ENCODE data around the gene DRD4. TPM values are rescaled to one million over a fixed set of nuclear protein-coding genes. Genes with fewer than 3 reads are reported as not detected.

DRD4 gene
- total and polyA plus RNA-seq, 2 experiments from 2014 or later: 1.1 TPM; not detected in 1

- H3K27me3 ChIP-seq: peaks cover 40% of the 10 kb centered on the region
- H3K9me3 ChIP-seq (ENCODE audit: low read depth): no peaks in the 10 kb centered on the region
- no peaks in the 10 kb centered on the region for H3K36me3 ChIP-seq (replicated peaks; ENCODE audit: insufficient read depth, low read depth)
- H4K20me1 ChIP-seq (ENCODE audit: insufficient read depth, poor library complexity, severe bottlenecking): peaks cover 40% of the 10 kb centered on the region
- no peaks in the 10 kb centered on the region for H3K79me2 ChIP-seq
- no peak overlapping the region for H3K27ac ChIP-seq
- H3K4me2 ChIP-seq: no peak overlapping the region
- no peak overlapping the region for H3K4me3 ChIP-seq
- TF ChIP-seq EZH2phosphoT487 (IDR thresholded peaks at IDR 0.05; ENCODE audit: low read depth, severe bottlenecking, unreplicated experiment): no peak
- no peak for TF ChIP-seq CTCF (IDR thresholded peaks at IDR 0.05; ENCODE audit: poor library complexity)
- TF ChIP-seq EZH2 (IDR thresholded peaks at IDR 0.05; ENCODE audit: borderline replicate concordance): no peak
- H3K9me2 ChIP-seq (replicated peaks; ENCODE audit: insufficient read depth): no peaks in the 10 kb centered on the region
- H2AFZ ChIP-seq: no peak overlapping the region
- 69% methylated on average over 22 of the region's 22 CpGs for WGBS (ENCODE audit: low lambda C conversion rate, missing lambda C conversion rate)
- DNase-seq (ENCODE audit: low spot score): peak; percentile 13
- H3K4me1 ChIP-seq (ENCODE audit: insufficient read depth): peaks cover 22% of the 10 kb centered on the region
Measured at GRCh38 chr11:635945-636510, 1.0 kb upstream of the DRD4 start.

- H2AFZ ChIP-seq: no peak overlapping the region
- H4K20me1 ChIP-seq (ENCODE audit: insufficient read depth, poor library complexity, severe bottlenecking): peaks cover 43% of the 10 kb centered on the region
- no CpG with 5 or more reads among the region's 34 CpGs for WGBS (ENCODE audit: low lambda C conversion rate, missing lambda C conversion rate)
- H3K4me1 ChIP-seq (ENCODE audit: insufficient read depth): peaks cover 22% of the 10 kb centered on the region
- no peak for DNase-seq (ENCODE audit: low spot score)
- H3K36me3 ChIP-seq (replicated peaks; ENCODE audit: insufficient read depth, low read depth): no peaks in the 10 kb centered on the region
- peaks cover 40% of the 10 kb centered on the region for H3K27me3 ChIP-seq
- no peaks in the 10 kb centered on the region for H3K79me2 ChIP-seq
- H3K9me2 ChIP-seq (replicated peaks; ENCODE audit: insufficient read depth): no peaks in the 10 kb centered on the region
- H3K27ac ChIP-seq: no peak overlapping the region
- H3K4me3 ChIP-seq: no peak overlapping the region
- no peak for TF ChIP-seq EZH2 (IDR thresholded peaks at IDR 0.05; ENCODE audit: borderline replicate concordance)
- no peak for TF ChIP-seq CTCF (IDR thresholded peaks at IDR 0.05; ENCODE audit: poor library complexity)
- no peak for TF ChIP-seq EZH2phosphoT487 (IDR thresholded peaks at IDR 0.05; ENCODE audit: low read depth, severe bottlenecking, unreplicated experiment)
- H3K9me3 ChIP-seq (ENCODE audit: low read depth): no peaks in the 10 kb centered on the region
- peak overlapping the region; percentile 82 for H3K4me2 ChIP-seq
Measured at GRCh38 chr11:637333-637592, 194 bp downstream of the DRD4 start.

- no peak for TF ChIP-seq CTCF (IDR thresholded peaks at IDR 0.05; ENCODE audit: poor library complexity)
- TF ChIP-seq EZH2 (IDR thresholded peaks at IDR 0.05; ENCODE audit: borderline replicate concordance): peak; percentile 91
- peak; percentile 36 for TF ChIP-seq EZH2phosphoT487 (IDR thresholded peaks at IDR 0.05; ENCODE audit: low read depth, severe bottlenecking, unreplicated experiment)
Measured at GRCh38 chr11:637593-638521, 788 bp downstream of the DRD4 start.

More at GRCh38 chr11:637593-638521, 788 bp downstream of the DRD4 start:
- Histone ChIP-seq H3K4me2 (peak overlapping the region; percentile 82), H3K4me3 (no peak overlapping the region), H3K9me2 (replicated peaks; ENCODE audit: insufficient read depth) (no peaks in the 10 kb centered on the region), H3K9me3 (ENCODE audit: low read depth) (no peaks in the 10 kb centered on the region), H4K20me1 (ENCODE audit: insufficient read depth, poor library complexity, severe bottlenecking) (peaks cover 43% of the 10 kb centered on the region), H3K79me2 (no peaks in the 10 kb centered on the region), H3K36me3 (replicated peaks; ENCODE audit: insufficient read depth, low read depth) (no peaks in the 10 kb centered on the region), H3K27ac (no peak overlapping the region), H2AFZ (no peak overlapping the region), H3K4me1 (ENCODE audit: insufficient read depth) (peaks cover 22% of the 10 kb centered on the region), H3K27me3 (peaks cover 40% of the 10 kb centered on the region)
- DNase-seq (ENCODE audit: low spot score): peak; percentile 20
- WGBS (ENCODE audit: low lambda C conversion rate, missing lambda C conversion rate): 16% methylated on average over 38 of the region's 55 CpGs
